OCI-LY7 (cell line): Measurements from ENCODE around the gene DPM1. TPM values are rescaled to one million over a fixed set of nuclear protein-coding genes. Genes with fewer than 3 reads are reported as not detected.

Experiments
- BruUV-seq: library from RNA; stranded (reverse); fragments of 400-500 nt; replicated peaks from 2 replicates; lab custom pipeline; 2021; lab: Mats Ljungman, UMichigan
- CTCF ChIA-PET: fragments of 300-600 bp; sonication (Branson Sonifier 250); formaldehyde crosslinking; loops from one replicate; lab custom pipeline; 2022; ENCODE audit warnings: antibody characterized with exemption; ENCODE audit not compliant: unreplicated experiment; lab: Charles Lee
- POLR2A ChIA-PET: fragments of 300-600 bp; sonication (Branson Sonifier 250); formaldehyde crosslinking; loops from one replicate; lab custom pipeline; 2022; ENCODE audit warnings: antibody characterized with exemption; lab: Charles Lee
- DNase-seq: peaks from one replicate; pipeline ENCODE4 v3.0.0-alpha.2; 2015; ENCODE audit warnings: low spot score
- H2AFZ ChIP-seq: fragments of 200-600 bp; sonication (generic), shearing (Covaris generic); 2 replicates; pipeline ENCODE4 v1.6.1; 2014; ENCODE audit warnings: mild to moderate bottlenecking, antibody characterized with exemption, low read length, moderate library complexity
- H3K27ac ChIP-seq: fragments of 200-600 bp; sonication (generic); 2 replicates; pipeline ENCODE4 v1.5.1; 2014; ENCODE audit warnings: mixed run types, low read depth, mild to moderate bottlenecking, moderate library complexity, low read length, inconsistent platforms; ENCODE audit not compliant: poor library complexity, severe bottlenecking
- H3K36me3 ChIP-seq: fragments of 200-600 bp; sonication (generic); 2 replicates; pipeline ENCODE4 v1.6.1; 2014; ENCODE audit warnings: mild to moderate bottlenecking, antibody characterized with exemption, low read length, moderate library complexity, mixed read lengths; ENCODE audit not compliant: insufficient read depth
- H3K4me1 ChIP-seq: fragments of 200-600 bp; sonication (generic); 2 replicates; pipeline ENCODE4 v1.5.1; 2014; ENCODE audit warnings: mild to moderate bottlenecking, low read length; ENCODE audit not compliant: insufficient read depth, poor library complexity, severe bottlenecking
- H3K4me2 ChIP-seq: fragments of 200-600 bp; sonication (generic); 2 replicates; pipeline ENCODE4 v1.6.1; 2014; ENCODE audit warnings: mild to moderate bottlenecking, low read length
- H3K4me3 ChIP-seq: fragments of 200-600 bp; sonication (generic); 2 replicates; pipeline ENCODE4 v1.5.1; 2014; ENCODE audit warnings: mild to moderate bottlenecking, low read depth, low read length; ENCODE audit not compliant: poor library complexity, severe bottlenecking
- H3K79me2 ChIP-seq: fragments of 200-600 bp; sonication (generic); 2 replicates; pipeline ENCODE4 v1.6.1; 2016; ENCODE audit warnings: low read depth, mild to moderate bottlenecking, low read length, moderate library complexity, mixed read lengths; ENCODE audit not compliant: insufficient read depth
- H3K9me2 ChIP-seq: fragments of 200-600 bp; sonication (generic); 2 replicates; pipeline ENCODE4 v1.6.1; 2016; ENCODE audit warnings: mild to moderate bottlenecking, low read length, mixed read lengths; ENCODE audit not compliant: insufficient read depth
- H3K9me3 ChIP-seq: fragments of 200-600 bp; sonication (generic); 2 replicates; pipeline ENCODE4 v1.6.1; 2014; ENCODE audit warnings: mild to moderate bottlenecking, mixed run types, low read length, mixed read lengths
- H4K20me1 ChIP-seq: fragments of 200-600 bp; sonication (generic); 2 replicates; pipeline ENCODE4 v1.6.1; 2014; ENCODE audit warnings: mild to moderate bottlenecking, antibody characterized with exemption, low read length, moderate library complexity, mixed read lengths; ENCODE audit not compliant: insufficient read depth
- EZH2phosphoT487 ChIP-seq: fragments of 200-600 bp; sonication (generic); IDR thresholded peaks from 2 replicates; pipeline ENCODE4 v1.6.1; 2018; ENCODE audit warnings: low read depth, borderline replicate concordance, mild to moderate bottlenecking, mixed run types, antibody characterized with exemption, low read length, moderate library complexity, mixed read lengths
- intact Hi-C: fragments of 100-400 bp; cut with micrococcal nuclease; formaldehyde crosslinking; loops from one replicate; pipeline ENCODE4 v1.10.0; 2022; ENCODE audit not compliant: unreplicated experiment
- total RNA-seq, 2 experiments: library from RNA; depleted of rRNA in 1 of 2; stranded (reverse); fragments of >200 nt in 1 of 2; shearing (Covaris generic) in 1 of 2; gene quantifications; 2 replicates each; pipeline ENCODE4 v1.2.3, GENCODE V29; 2014 to 2022
- TF ChIP-seq, protein P1 (sequence below): fragments of 200-600 bp; sonication (generic); conservative IDR thresholded peaks from 2 replicates; pipeline ENCODE4 v1.5.1; 2014; ENCODE audit warnings: mild to moderate bottlenecking, antibody characterized with exemption, low read length, moderate library complexity, mixed read lengths

The DPM1 gene
- total RNA-seq, 2 experiments from 2014 or later, result 60.2 to 71.2 TPM

DNA sequence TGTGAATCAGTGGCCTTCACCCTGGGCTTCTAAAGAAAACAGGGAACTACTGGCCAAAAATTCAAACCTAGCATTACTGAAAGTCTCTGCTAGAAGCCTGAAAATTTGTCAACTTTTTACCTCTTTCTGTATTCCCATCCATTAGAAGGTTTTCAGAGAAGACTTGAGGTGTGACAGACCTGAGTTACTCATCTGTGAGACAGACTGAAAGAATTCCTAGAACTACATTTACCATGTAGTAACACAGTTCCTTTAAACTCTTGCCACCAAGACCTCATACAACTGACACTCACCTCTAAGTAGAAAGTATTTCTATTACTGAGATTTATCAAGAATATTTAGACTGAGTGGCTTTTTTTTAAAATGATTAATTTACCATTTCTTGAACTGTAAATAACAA lies 4.5 kb downstream of the DPM1 start:
- Histone ChIP-seq H3K9me3 (no peaks in the 10 kb centered on the region), H3K36me3 (peaks cover 78% of the 10 kb centered on the region), H3K9me2 (no peaks in the 10 kb centered on the region), H2AFZ (no peak overlapping the region), H3K4me2 (no peak overlapping the region), H3K79me2 (peaks cover 78% of the 10 kb centered on the region), H3K4me3 (no peak overlapping the region), H4K20me1 (peaks cover 40% of the 10 kb centered on the region), H3K27ac (no peak overlapping the region), H3K4me1 (peaks cover 21% of the 10 kb centered on the region)
- ChIA-PET POLR2A (no interaction called here), CTCF (no interaction called here)
- no TSS peak for BruUV-seq
- intact Hi-C loops, result no loop called here
- TF ChIP-seq EZH2phosphoT487, result no peak
- TF ChIP-seq, protein P1, sequence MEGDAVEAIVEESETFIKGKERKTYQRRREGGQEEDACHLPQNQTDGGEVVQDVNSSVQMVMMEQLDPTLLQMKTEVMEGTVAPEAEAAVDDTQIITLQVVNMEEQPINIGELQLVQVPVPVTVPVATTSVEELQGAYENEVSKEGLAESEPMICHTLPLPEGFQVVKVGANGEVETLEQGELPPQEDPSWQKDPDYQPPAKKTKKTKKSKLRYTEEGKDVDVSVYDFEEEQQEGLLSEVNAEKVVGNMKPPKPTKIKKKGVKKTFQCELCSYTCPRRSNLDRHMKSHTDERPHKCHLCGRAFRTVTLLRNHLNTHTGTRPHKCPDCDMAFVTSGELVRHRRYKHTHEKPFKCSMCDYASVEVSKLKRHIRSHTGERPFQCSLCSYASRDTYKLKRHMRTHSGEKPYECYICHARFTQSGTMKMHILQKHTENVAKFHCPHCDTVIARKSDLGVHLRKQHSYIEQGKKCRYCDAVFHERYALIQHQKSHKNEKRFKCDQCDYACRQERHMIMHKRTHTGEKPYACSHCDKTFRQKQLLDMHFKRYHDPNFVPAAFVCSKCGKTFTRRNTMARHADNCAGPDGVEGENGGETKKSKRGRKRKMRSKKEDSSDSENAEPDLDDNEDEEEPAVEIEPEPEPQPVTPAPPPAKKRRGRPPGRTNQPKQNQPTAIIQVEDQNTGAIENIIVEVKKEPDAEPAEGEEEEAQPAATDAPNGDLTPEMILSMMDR, result no peak
- no peak for DNase-seq

DNA sequence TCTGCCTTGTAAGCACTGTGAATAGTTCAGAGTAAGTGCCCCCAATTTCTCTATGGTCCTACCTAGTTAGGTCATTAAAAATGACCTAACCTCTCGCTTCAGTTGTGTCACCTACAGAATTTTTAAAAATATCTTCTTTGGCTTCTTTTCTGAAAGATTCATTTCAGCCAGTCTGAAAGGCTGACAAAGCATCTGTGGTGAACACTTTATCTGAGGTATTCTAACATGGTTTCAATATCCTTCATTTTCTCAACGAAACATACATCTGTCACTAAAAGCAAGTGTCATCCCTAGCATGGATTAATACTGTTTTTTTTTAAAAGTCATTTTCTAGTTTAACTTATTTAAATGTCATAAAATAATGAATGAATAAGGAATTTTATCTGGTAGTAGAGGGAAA lies 5.1 kb downstream of the DPM1 start:
- ChIA-PET POLR2A (no interaction called here), CTCF (no interaction called here)
- no peak for DNase-seq
- H4K20me1 ChIP-seq, result peaks cover 40% of the 10 kb centered on the region
- no TSS peak for BruUV-seq
- no peak overlapping the region for H3K4me3 ChIP-seq
- TF ChIP-seq, protein P1, result no peak
- TF ChIP-seq EZH2phosphoT487, result no peak
- peaks cover 21% of the 10 kb centered on the region for H3K4me1 ChIP-seq
- H3K9me2 ChIP-seq, result no peaks in the 10 kb centered on the region
- peaks cover 74% of the 10 kb centered on the region for H3K79me2 ChIP-seq
- H3K27ac ChIP-seq, result no peak overlapping the region
- intact Hi-C loops, result no loop called here
- H3K36me3 ChIP-seq, result peaks cover 84% of the 10 kb centered on the region
- no peak overlapping the region for H3K4me2 ChIP-seq
- no peak overlapping the region for H2AFZ ChIP-seq
- H3K9me3 ChIP-seq, result no peaks in the 10 kb centered on the region

DNA sequence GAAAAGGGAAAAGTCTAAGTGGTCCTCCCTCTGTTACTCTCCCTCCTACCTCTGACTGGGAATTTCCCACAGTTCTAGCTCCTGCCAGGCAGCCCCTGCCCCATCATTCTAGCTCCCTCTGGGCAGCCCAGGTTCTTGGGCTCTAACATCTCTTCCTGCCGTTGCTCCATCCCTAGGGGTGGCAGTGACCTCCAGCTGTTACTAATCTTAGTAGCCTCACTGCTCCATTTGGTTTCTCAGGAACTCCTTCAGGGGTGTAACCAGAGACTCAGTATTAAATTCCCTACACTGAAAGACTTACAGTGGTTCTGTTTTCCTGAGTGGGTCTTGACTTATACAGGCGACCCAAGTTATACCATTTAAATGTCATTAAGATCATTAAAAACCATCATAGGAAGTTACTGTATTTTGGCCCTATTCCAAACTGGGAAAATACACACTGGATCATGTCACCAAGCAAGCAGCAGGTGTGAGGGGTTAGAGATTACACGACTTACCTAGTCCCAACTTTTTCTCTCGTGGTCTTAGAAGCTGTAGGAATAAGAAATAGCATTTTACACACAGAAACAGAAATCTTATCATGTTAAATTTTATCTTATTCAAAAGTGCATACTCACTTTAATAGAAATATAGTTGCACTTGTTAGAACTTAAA lies 10.1 kb downstream of the DPM1 start:
- H3K9me2 ChIP-seq, result no peaks in the 10 kb centered on the region
- intact Hi-C loops, result no loop called here
- no peak for DNase-seq
- BruUV-seq, result no TSS peak
- H3K4me3 ChIP-seq, result no peak overlapping the region
- ChIA-PET CTCF (no interaction called here), POLR2A (no interaction called here)
- H4K20me1 ChIP-seq, result no peaks in the 10 kb centered on the region; the same call in 1 of the 2 replicates
- no peak overlapping the region for H3K27ac ChIP-seq
- no peak overlapping the region for H2AFZ ChIP-seq
- no peaks in the 10 kb centered on the region for H3K9me3 ChIP-seq
- peaks cover 98% of the 10 kb centered on the region for H3K36me3 ChIP-seq
- H3K79me2 ChIP-seq, result peaks cover 25% of the 10 kb centered on the region; the same call in 1 of the 2 replicates
- H3K4me1 ChIP-seq, result no peaks in the 10 kb centered on the region
- TF ChIP-seq, protein P1, result no peak
- TF ChIP-seq EZH2phosphoT487, result no peak
- no peak overlapping the region for H3K4me2 ChIP-seq
